Kidney (tissue), 14 donors: ENCODE measurements around the gene PTPRT. TPM values are rescaled to one million over a fixed set of nuclear protein-coding genes. Genes with fewer than 3 reads are reported as not detected.

ENCODE experiments used
- DNase-seq, 5 donors: peaks; one replicate each; pipeline ENCODE4 v3.0.0-alpha.2; 2013 to 2020
- FAIRE-seq: peaks from 2 replicates; lab custom pipeline; 2012; peaks lifted over from hg19 to GRCh38; lab: Jason Lieb, UNC
- H3K27ac ChIP-seq, 2 donors: one replicate each; pipeline ENCODE4 v1.7.0; 2013; ENCODE audit warnings: low read depth in 2 of 2, low read length in 2 of 2, inconsistent platforms in 1 of 2
- H3K27me3 ChIP-seq: one replicate; pipeline ENCODE4 v1.7.1; 2013; ENCODE audit warnings: low read length, inconsistent platforms; ENCODE audit not compliant: control insufficient read depth, insufficient read depth
- H3K36me3 ChIP-seq, 3 donors: one replicate each; pipeline versions ENCODE4 v1.7.0 to v1.7.1; 2013; ENCODE audit warnings: low read length in 3 of 3, control low read depth in 1 of 3, inconsistent platforms in 1 of 3; ENCODE audit not compliant: insufficient read depth in 3 of 3, control insufficient read depth in 2 of 3
- H3K4me1 ChIP-seq, 3 donors: one replicate each; pipeline versions ENCODE4 v1.7.0 to v1.7.1; 2013; ENCODE audit warnings: low read length in 3 of 3, inconsistent platforms in 1 of 3, low read depth in 1 of 3; ENCODE audit not compliant: control insufficient read depth in 2 of 3, insufficient read depth in 2 of 3
- H3K4me3 ChIP-seq, 3 donors: one replicate each; pipeline versions ENCODE4 v1.7.0 to v1.8.1; 2013; ENCODE audit warnings: low read length in 3 of 3, control low read depth in 1 of 3, inconsistent platforms in 1 of 3
- H3K9ac ChIP-seq, 3 donors: one replicate each; pipeline versions ENCODE4 v1.7.0 to v1.7.1; 2013; ENCODE audit warnings: low read length in 3 of 3, control low read depth in 1 of 3, inconsistent platforms in 1 of 3
- H3K9me3 ChIP-seq, 3 donors: one replicate each; pipeline versions ENCODE4 v1.7.0 to v1.7.1; 2013; ENCODE audit warnings: low read length in 3 of 3, control low read depth in 1 of 3, inconsistent platforms in 1 of 3; ENCODE audit not compliant: control insufficient read depth in 2 of 3, insufficient read depth in 1 of 3
- CTCF ChIP-seq: IDR thresholded peaks from 3 replicates; pipeline ENCODE4 v1.5.1; 2012; ENCODE audit warnings: mild to moderate bottlenecking, moderate library complexity, borderline replicate concordance; ENCODE audit not compliant: insufficient read depth; ENCODE audit errors: extremely low read depth
- intact Hi-C: fragments of 100-400 bp; cut with DNase I; formaldehyde crosslinking; loops from one replicate; pipeline ENCODE4 v1.11.1; 2022
- polyA plus RNA-seq: library from polyadenylated mRNA; stranded (reverse); fragments of 350-450 nt; fragmentation: Illumina TruSeq; extraction: RNeasy Lipid Tissue Mini Kit (QIAGEN cat#74804); gene quantifications from one replicate; pipeline ENCODE4 v1.2.3, GENCODE V29; 2014; ENCODE audit warnings: low read depth, low replicate concordance; ENCODE audit not compliant: insufficient read depth
- total RNA-seq: library from RNA; stranded (reverse); fragmentation: NEBNext Ultra II Directional; extraction: Animal tissue kit (Norgen Biotek cat#: 25700); gene quantifications from one replicate; pipeline ENCODE4 v1.2.1, GENCODE V29; 2021
- donor health status: control.
- donor health status: control.
- donor health status: control.
- donor health status: control.
- donor health status: control.
- donor health status: DM: yes; HTN: yes; CAD: no.
- donor health status: Normal renal cell carcinoma (clear cell type).

Gene PTPRT
- total and polyA plus RNA-seq, 2 donors from 2014 or later, result 0.60 TPM; not detected in 1

- Histone ChIP-seq H3K4me3 (no peak overlapping the region), H3K27me3 (peaks cover 19% of the 10 kb centered on the region), H3K9ac (no peak overlapping the region), H3K9me3 (no peaks in the 10 kb centered on the region), H3K27ac (no peak overlapping the region), H3K4me1 (no peaks in the 10 kb centered on the region), H3K36me3 (no peaks in the 10 kb centered on the region)
- DNase-seq (no peak), FAIRE-seq (no peak)
- intact Hi-C loops, result no loop called here
- TF ChIP-seq CTCF, result no peak
Measured at GRCh38 chr20:43190332-43190953, 737 bp upstream of the PTPRT start.

DNA sequence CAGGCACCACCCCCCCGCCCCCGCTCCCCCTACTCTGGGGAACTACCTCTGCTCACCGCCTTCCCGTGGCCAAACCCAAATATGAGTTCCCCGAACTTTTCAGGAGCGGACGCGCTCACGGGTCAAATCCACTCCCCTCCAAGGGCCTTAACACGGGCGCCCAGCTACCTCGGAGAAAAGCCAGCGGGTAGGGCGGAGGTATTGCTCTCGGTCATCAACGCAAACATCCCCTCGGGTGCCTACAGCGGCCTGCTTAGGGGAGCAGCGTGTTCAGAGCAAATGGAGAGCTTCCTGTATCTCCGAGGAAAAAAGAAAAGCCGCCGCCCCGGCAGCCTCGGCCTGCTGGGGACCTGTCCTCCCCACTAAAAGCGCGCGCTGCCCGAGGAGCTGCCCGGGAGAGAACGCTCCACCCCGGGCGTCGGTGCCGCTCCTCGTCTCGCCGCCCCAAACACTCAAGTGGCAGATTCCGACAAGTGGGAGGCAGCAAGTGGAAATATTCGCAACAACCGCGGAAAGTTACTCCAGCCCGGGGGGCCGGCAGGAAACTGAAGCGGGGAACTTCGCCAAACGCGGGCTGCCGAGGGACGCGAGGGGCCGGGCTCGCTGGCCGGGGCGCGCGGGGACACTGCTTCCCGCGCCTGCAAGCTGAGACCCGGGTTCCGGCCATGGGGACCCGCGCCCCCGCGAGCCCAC, 699 bp downstream of the PTPRT start:
- Histone ChIP-seq H3K9me3 (no peaks in the 10 kb centered on the region), H3K27me3 (peaks cover 19% of the 10 kb centered on the region), H3K27ac (no peak overlapping the region), H3K36me3 (no peaks in the 10 kb centered on the region), H3K4me1 (no peaks in the 10 kb centered on the region), H3K9ac (no peak overlapping the region), H3K4me3 (no peak overlapping the region)
- DNase-seq, result peak in 1 of 5 donors; percentile 33
- intact Hi-C loops, result no loop called here
- no peak for FAIRE-seq
- TF ChIP-seq CTCF, result no peak

- Histone ChIP-seq H3K4me3 (no peak overlapping the region), H3K27me3 (peaks cover 19% of the 10 kb centered on the region), H3K36me3 (no peaks in the 10 kb centered on the region), H3K27ac (no peak overlapping the region), H3K9ac (no peak overlapping the region), H3K9me3 (no peaks in the 10 kb centered on the region), H3K4me1 (no peaks in the 10 kb centered on the region)
- DNase-seq (no peak), FAIRE-seq (no peak)
- intact Hi-C loops, result no loop called here
- no peak for TF ChIP-seq CTCF
Measured at GRCh38 chr20:43188234-43188653, 1.5 kb downstream of the PTPRT start.
